K562 (cell line): Measurements from ENCODE around the gene IGF2.

Source experiments
- CBX3 ChIP-seq, 2 experiments: IDR thresholded peaks; 1 replicate in 1 of 2; 2 replicates in 1 of 2; pipeline ENCODE4 v1.6.1; 2012; ENCODE audit warnings: inconsistent platforms in 2 of 2, low read length in 2 of 2, borderline replicate concordance in 1 of 2, control low read depth in 1 of 2
- DMBX1 ChIP-seq: fragments of 250-450 bp; sonication (Bioruptor Pico); IDR thresholded peaks from 2 replicates; pipeline ENCODE4 v1.8.0; 2022; ENCODE audit warnings: inconsistent platforms, mild to moderate bottlenecking, moderate library complexity, borderline replicate concordance
- EGR1 ChIP-seq: fragments of 450-650 bp; conservative IDR thresholded peaks from 2 replicates; pipeline ENCODE4 v1.6.1; 2017; ENCODE audit warnings: mild to moderate bottlenecking
- EZH2 ChIP-seq: IDR thresholded peaks from 2 replicates; pipeline ENCODE4 v1.6.1; 2012; ENCODE audit warnings: low read depth, mild to moderate bottlenecking, inconsistent platforms, low read length, borderline replicate concordance
- MYC ChIP-seq, 2 experiments: fragments of 250-450 bp in 1 of 2; sonication (Bioruptor Pico) in 1 of 2; IDR thresholded peaks; 2 replicates each; pipeline versions ENCODE4 v1.5.1 to v1.6.1; 2012 to 2021; ENCODE audit warnings: low read depth in 2 of 2, borderline replicate concordance in 1 of 2, improper control_type of control experiment in 1 of 2, low read length in 1 of 2, mild to moderate bottlenecking in 1 of 2, moderate library complexity in 1 of 2
- POLR2AphosphoS2 ChIP-seq: IDR thresholded peaks from 2 replicates; pipeline ENCODE4 v1.6.1; 2012; ENCODE audit warnings: low read length, improper control_type of control experiment
- TF ChIP-seq, protein P1 (sequence below): fragments of 250-450 bp; sonication (Bioruptor Pico); IDR thresholded peaks from 2 replicates; pipeline ENCODE4 v1.5.0; 2020; ENCODE audit warnings: mild to moderate bottlenecking, borderline replicate concordance
- TF ChIP-seq, protein P2 (sequence below), 3 experiments: IDR thresholded peaks in 2 of 3; conservative IDR thresholded peaks in 1 of 3; 2 replicates each; pipeline ENCODE4 v1.5.1; 2011 to 2012; ENCODE audit warnings: low read length in 3 of 3, mild to moderate bottlenecking in 3 of 3, control low read depth in 2 of 3, improper control_type of control experiment in 1 of 3, inconsistent platforms in 1 of 3, low read depth in 1 of 3, mixed read lengths in 1 of 3, moderate library complexity in 1 of 3; ENCODE audit not compliant: insufficient read depth in 2 of 3
- TF ChIP-seq, protein P3 (sequence below): sonication (generic); formaldehyde crosslinking; IDR thresholded peaks from 2 replicates; pipeline ENCODE4 v1.8.1; 2022; ENCODE audit warnings: missing genetic modification reagents
- TF ChIP-seq, protein P4 (sequence below): sonication (generic); formaldehyde crosslinking; IDR thresholded peaks from 2 replicates; pipeline ENCODE4 v1.8.1; 2023; ENCODE audit warnings: mild to moderate bottlenecking, missing genetic modification reagents
- TF ChIP-seq, protein P5 (sequence below): fragments of 250-450 bp; sonication (Bioruptor Pico); IDR thresholded peaks from 2 replicates; pipeline ENCODE4 v1.5.0; 2020; ENCODE audit warnings: mild to moderate bottlenecking

DNA sequence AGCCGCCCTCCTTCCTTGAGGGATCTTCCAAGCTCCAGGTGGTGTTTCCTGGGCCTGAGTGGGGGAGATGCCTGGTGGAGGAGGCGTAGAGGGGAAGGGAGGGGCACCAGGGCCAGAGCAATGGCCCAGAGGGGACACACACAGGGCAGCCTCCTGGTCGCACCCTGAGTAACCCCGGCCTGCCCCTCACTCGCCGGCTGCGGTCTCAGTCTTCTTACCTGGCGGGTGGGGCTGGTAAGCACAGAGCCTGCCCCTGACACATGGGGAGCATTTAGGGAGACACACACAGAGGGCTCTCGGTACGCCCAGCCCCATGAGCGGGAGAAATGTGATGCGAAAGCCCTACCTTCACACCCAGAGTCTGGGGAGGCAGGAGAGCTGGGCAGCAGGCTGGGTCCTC lies 23.9 kb downstream of the IGF2 start:
- no peak for TF ChIP-seq EGR1
- TF ChIP-seq, protein P1, sequence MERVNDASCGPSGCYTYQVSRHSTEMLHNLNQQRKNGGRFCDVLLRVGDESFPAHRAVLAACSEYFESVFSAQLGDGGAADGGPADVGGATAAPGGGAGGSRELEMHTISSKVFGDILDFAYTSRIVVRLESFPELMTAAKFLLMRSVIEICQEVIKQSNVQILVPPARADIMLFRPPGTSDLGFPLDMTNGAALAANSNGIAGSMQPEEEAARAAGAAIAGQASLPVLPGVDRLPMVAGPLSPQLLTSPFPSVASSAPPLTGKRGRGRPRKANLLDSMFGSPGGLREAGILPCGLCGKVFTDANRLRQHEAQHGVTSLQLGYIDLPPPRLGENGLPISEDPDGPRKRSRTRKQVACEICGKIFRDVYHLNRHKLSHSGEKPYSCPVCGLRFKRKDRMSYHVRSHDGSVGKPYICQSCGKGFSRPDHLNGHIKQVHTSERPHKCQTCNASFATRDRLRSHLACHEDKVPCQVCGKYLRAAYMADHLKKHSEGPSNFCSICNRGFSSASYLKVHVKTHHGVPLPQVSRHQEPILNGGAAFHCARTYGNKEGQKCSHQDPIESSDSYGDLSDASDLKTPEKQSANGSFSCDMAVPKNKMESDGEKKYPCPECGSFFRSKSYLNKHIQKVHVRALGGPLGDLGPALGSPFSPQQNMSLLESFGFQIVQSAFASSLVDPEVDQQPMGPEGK = no peak
- TF ChIP-seq EZH2 = no peak
- TF ChIP-seq, protein P2, sequence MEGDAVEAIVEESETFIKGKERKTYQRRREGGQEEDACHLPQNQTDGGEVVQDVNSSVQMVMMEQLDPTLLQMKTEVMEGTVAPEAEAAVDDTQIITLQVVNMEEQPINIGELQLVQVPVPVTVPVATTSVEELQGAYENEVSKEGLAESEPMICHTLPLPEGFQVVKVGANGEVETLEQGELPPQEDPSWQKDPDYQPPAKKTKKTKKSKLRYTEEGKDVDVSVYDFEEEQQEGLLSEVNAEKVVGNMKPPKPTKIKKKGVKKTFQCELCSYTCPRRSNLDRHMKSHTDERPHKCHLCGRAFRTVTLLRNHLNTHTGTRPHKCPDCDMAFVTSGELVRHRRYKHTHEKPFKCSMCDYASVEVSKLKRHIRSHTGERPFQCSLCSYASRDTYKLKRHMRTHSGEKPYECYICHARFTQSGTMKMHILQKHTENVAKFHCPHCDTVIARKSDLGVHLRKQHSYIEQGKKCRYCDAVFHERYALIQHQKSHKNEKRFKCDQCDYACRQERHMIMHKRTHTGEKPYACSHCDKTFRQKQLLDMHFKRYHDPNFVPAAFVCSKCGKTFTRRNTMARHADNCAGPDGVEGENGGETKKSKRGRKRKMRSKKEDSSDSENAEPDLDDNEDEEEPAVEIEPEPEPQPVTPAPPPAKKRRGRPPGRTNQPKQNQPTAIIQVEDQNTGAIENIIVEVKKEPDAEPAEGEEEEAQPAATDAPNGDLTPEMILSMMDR (IDR thresholded peaks at IDR 0.05 in 2 of 3, conservative IDR thresholded peaks at IDR 0.05 in 1 of 3; ENCODE audit: insufficient read depth in 2 of 3, low read depth in 1 of 3, low read length in 3 of 3) = no peak
- no peak for TF ChIP-seq CBX3 (IDR thresholded peaks at IDR 0.05; ENCODE audit: borderline replicate concordance in 1 of 2, low read length in 2 of 2)
- TF ChIP-seq, protein P3, sequence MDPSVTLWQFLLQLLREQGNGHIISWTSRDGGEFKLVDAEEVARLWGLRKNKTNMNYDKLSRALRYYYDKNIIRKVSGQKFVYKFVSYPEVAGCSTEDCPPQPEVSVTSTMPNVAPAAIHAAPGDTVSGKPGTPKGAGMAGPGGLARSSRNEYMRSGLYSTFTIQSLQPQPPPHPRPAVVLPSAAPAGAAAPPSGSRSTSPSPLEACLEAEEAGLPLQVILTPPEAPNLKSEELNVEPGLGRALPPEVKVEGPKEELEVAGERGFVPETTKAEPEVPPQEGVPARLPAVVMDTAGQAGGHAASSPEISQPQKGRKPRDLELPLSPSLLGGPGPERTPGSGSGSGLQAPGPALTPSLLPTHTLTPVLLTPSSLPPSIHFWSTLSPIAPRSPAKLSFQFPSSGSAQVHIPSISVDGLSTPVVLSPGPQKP = no peak
- TF ChIP-seq, protein P4, sequence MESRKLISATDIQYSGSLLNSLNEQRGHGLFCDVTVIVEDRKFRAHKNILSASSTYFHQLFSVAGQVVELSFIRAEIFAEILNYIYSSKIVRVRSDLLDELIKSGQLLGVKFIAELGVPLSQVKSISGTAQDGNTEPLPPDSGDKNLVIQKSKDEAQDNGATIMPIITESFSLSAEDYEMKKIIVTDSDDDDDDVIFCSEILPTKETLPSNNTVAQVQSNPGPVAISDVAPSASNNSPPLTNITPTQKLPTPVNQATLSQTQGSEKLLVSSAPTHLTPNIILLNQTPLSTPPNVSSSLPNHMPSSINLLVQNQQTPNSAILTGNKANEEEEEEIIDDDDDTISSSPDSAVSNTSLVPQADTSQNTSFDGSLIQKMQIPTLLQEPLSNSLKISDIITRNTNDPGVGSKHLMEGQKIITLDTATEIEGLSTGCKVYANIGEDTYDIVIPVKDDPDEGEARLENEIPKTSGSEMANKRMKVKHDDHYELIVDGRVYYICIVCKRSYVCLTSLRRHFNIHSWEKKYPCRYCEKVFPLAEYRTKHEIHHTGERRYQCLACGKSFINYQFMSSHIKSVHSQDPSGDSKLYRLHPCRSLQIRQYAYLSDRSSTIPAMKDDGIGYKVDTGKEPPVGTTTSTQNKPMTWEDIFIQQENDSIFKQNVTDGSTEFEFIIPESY (CRISPR knock-in tag) = no peak
- TF ChIP-seq POLR2AphosphoS2 = no peak
- no peak for TF ChIP-seq DMBX1 (CRISPR knock-in tag)
- no peak for TF ChIP-seq MYC (IDR thresholded peaks at IDR 0.05; ENCODE audit: low read depth, low read length)
- no peak for TF ChIP-seq MYC (CRISPR knock-in tag; IDR thresholded peaks at IDR 0.05; ENCODE audit: borderline replicate concordance, low read depth)
- TF ChIP-seq, protein P5, sequence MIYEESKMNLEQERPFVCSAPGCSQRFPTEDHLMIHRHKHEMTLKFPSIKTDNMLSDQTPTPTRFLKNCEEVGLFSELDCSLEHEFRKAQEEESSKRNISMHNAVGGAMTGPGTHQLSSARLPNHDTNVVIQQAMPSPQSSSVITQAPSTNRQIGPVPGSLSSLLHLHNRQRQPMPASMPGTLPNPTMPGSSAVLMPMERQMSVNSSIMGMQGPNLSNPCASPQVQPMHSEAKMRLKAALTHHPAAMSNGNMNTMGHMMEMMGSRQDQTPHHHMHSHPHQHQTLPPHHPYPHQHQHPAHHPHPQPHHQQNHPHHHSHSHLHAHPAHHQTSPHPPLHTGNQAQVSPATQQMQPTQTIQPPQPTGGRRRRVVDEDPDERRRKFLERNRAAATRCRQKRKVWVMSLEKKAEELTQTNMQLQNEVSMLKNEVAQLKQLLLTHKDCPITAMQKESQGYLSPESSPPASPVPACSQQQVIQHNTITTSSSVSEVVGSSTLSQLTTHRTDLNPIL (CRISPR knock-in tag) = no peak
